ENCODE measurements around the gene LRP2.

The LRP2 gene

GRCh38 chr2:169391236-169391635, 28.9 kb upstream of the LRP2 start:
- no peak for TF ChIP-seq CTCF (IDR thresholded peaks at IDR 0.05; ENCODE audit: extremely low read depth, insufficient read depth, missing control alignments)
- in situ Hi-C loops (cut with MboI; ENCODE audit: low pct_unique_long_range_greater_than_20kb, low sequenced_read_pairs, unreplicated experiment), result no loop called here
- DNase-seq (ENCODE audit: low spot score), result no peak

GRCh38 chr2:169388161-169388560, 25.8 kb upstream of the LRP2 start:
- in situ Hi-C loops (cut with MboI; ENCODE audit: low pct_unique_long_range_greater_than_20kb, low sequenced_read_pairs, unreplicated experiment), result no loop called here
- no peak for TF ChIP-seq CTCF (IDR thresholded peaks at IDR 0.05; ENCODE audit: extremely low read depth, insufficient read depth, missing control alignments)
- no peak for DNase-seq (ENCODE audit: low spot score)

GRCh38 chr2:169386722-169387121, 24.4 kb upstream of the LRP2 start:
- TF ChIP-seq CTCF (IDR thresholded peaks at IDR 0.05; ENCODE audit: extremely low read depth, insufficient read depth, missing control alignments), result no peak
- in situ Hi-C loops (cut with MboI; ENCODE audit: low pct_unique_long_range_greater_than_20kb, low sequenced_read_pairs, unreplicated experiment), result no loop called here
- DNase-seq (ENCODE audit: low spot score), result no peak

GRCh38 chr2:169384816-169385215, 22.5 kb upstream of the LRP2 start:
- in situ Hi-C loops (cut with MboI; ENCODE audit: low pct_unique_long_range_greater_than_20kb, low sequenced_read_pairs, unreplicated experiment), result no loop called here
- no peak for TF ChIP-seq CTCF (IDR thresholded peaks at IDR 0.05; ENCODE audit: extremely low read depth, insufficient read depth, missing control alignments)
- no peak for DNase-seq (ENCODE audit: low spot score)

- no peak for TF ChIP-seq CTCF (IDR thresholded peaks at IDR 0.05; ENCODE audit: extremely low read depth, insufficient read depth, missing control alignments)
- no peak for DNase-seq (ENCODE audit: low spot score)
- in situ Hi-C loops (cut with MboI; ENCODE audit: low pct_unique_long_range_greater_than_20kb, low sequenced_read_pairs, unreplicated experiment), result no loop called here
These were observed 10.2 kb upstream of the LRP2 start for GRCh38 chr2:169372561-169372960.

- no peak for DNase-seq (ENCODE audit: low spot score)
- no peak for TF ChIP-seq CTCF (IDR thresholded peaks at IDR 0.05; ENCODE audit: extremely low read depth, insufficient read depth, missing control alignments)
- in situ Hi-C loops (cut with MboI; ENCODE audit: low pct_unique_long_range_greater_than_20kb, low sequenced_read_pairs, unreplicated experiment), result no loop called here
These were observed 3.7 kb upstream of the LRP2 start for GRCh38 chr2:169366066-169366465.

- DNase-seq (ENCODE audit: low spot score), result peak; percentile 58
- in situ Hi-C loops (cut with MboI; ENCODE audit: low pct_unique_long_range_greater_than_20kb, low sequenced_read_pairs, unreplicated experiment), result no loop called here
- no peak for TF ChIP-seq CTCF (IDR thresholded peaks at IDR 0.05; ENCODE audit: extremely low read depth, insufficient read depth, missing control alignments)
These were observed 2.7 kb upstream of the LRP2 start for GRCh38 chr2:169365029-169365480.

Data from GM13977 (cell line).